ENCODE results near the gene ARFGEF3. TPM values are rescaled to one million over a fixed set of nuclear protein-coding genes. Genes with fewer than 3 reads are reported as not detected.

The ARFGEF3 gene
- total and polyA plus RNA-seq, 4 donors = 4.7 to 28.1 (median 14.0) TPM

DNA sequence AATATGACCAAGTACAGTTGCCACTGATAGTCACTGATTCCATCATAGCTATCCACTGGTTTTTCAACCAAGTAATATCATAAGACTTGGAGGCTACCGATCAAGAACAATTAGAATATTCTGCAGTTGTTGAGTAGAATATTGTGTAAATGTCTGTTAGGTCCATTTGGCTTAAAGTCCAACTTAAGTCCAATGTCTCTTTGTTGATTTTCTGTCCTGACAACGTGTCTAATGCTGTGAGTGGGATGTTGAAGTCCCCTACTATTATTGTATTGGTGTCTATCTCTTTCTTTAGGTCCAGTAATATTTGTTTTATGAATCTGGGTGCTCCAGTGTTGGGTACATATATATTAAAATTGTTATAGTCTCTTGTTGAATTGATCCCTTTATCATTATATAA is 13.9 kb downstream of the ARFGEF3 start:
- H3K9ac ChIP-seq (ENCODE audit: insufficient read depth in 1 of 2, low read length in 2 of 2) = no peak overlapping the region
- no peaks in the 10 kb centered on the region for H3K4me1 ChIP-seq (ENCODE audit: control insufficient read depth in 5 of 5, insufficient read depth in 5 of 5, low read length in 5 of 5)
- no peak overlapping the region for H3K27ac ChIP-seq (ENCODE audit: low read depth in 1 of 2, low read length in 1 of 2)
- TF ChIP-seq, protein P1, sequence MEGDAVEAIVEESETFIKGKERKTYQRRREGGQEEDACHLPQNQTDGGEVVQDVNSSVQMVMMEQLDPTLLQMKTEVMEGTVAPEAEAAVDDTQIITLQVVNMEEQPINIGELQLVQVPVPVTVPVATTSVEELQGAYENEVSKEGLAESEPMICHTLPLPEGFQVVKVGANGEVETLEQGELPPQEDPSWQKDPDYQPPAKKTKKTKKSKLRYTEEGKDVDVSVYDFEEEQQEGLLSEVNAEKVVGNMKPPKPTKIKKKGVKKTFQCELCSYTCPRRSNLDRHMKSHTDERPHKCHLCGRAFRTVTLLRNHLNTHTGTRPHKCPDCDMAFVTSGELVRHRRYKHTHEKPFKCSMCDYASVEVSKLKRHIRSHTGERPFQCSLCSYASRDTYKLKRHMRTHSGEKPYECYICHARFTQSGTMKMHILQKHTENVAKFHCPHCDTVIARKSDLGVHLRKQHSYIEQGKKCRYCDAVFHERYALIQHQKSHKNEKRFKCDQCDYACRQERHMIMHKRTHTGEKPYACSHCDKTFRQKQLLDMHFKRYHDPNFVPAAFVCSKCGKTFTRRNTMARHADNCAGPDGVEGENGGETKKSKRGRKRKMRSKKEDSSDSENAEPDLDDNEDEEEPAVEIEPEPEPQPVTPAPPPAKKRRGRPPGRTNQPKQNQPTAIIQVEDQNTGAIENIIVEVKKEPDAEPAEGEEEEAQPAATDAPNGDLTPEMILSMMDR (IDR thresholded peaks at IDR 0.05; ENCODE audit: control extremely low read depth, extremely low read depth) = no peak
- H3K4me3 ChIP-seq = no peak overlapping the region
- H3K27me3 ChIP-seq (ENCODE audit: control insufficient read depth in 3 of 3, insufficient read depth in 3 of 3, low read length in 2 of 3) = peaks cover 0 to 2% (median 0%) of the 10 kb centered on the region in 3 donors
- DNase-seq (no peak), ATAC-seq (ENCODE audit: insufficient read depth, low FRiP score) (no peak)
- H3K9me3 ChIP-seq (ENCODE audit: control insufficient read depth in 4 of 4, insufficient read depth in 3 of 4, low read length in 3 of 4) = peaks cover 0 to 13% (median 5%) of the 10 kb centered on the region in 4 donors
- 95% methylated on average over 2 of the region's 2 CpGs for WGBS, 2 donors
- H3K36me3 ChIP-seq (ENCODE audit: control insufficient read depth in 4 of 4, insufficient read depth in 4 of 4, low read length in 4 of 4) = peaks cover 0 to 6% (median 0%) of the 10 kb centered on the region in 4 donors

DNA sequence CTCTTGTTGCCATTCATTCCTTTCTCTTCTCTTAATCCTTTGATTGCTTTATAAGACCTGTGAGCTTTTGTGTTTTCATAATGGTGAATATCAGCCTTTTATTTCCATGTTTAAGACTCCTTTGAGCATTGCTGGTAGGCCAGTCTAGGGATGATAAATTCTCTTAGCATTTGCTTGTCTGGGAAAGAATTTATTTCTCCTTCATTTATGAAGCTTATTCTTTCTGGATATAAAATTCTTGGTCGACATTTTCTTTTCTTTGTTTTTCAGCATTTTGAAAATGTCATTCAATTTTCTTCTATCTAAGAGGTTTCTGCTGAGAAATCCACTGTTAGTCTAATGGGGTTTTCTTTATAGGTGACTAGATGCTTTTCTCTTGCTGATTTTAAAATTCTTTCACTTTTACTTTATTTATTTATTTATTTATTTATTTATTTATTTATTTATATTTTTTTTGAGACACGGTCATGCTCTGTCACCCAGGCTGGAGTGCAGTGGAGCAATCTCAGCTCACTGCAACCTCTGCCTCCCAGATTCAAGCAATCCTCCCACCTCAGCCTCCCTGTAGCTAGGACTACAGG is 15.0 kb downstream of the ARFGEF3 start:
- H3K4me3 ChIP-seq = no peak overlapping the region
- DNase-seq (no peak), ATAC-seq (ENCODE audit: insufficient read depth, low FRiP score) (no peak)
- peaks cover 0 to 13% (median 5%) of the 10 kb centered on the region in 4 donors for H3K9me3 ChIP-seq (ENCODE audit: control insufficient read depth in 4 of 4, insufficient read depth in 3 of 4, low read length in 3 of 4)
- peaks cover 0 to 2% (median 0%) of the 10 kb centered on the region in 3 donors for H3K27me3 ChIP-seq (ENCODE audit: control insufficient read depth in 3 of 3, insufficient read depth in 3 of 3, low read length in 2 of 3)
- no peak overlapping the region for H3K27ac ChIP-seq (ENCODE audit: low read depth in 1 of 2, low read length in 1 of 2)
- H3K9ac ChIP-seq (ENCODE audit: insufficient read depth in 1 of 2, low read length in 2 of 2) = no peak overlapping the region
- 91 to 93% methylated on average over 2 of the region's 2 CpGs for WGBS, 2 donors
- H3K4me1 ChIP-seq (ENCODE audit: control insufficient read depth in 5 of 5, insufficient read depth in 5 of 5, low read length in 5 of 5) = no peaks in the 10 kb centered on the region
- no peaks in the 10 kb centered on the region for H3K36me3 ChIP-seq (ENCODE audit: control insufficient read depth in 4 of 4, insufficient read depth in 4 of 4, low read length in 4 of 4)
- TF ChIP-seq, protein P1 (IDR thresholded peaks at IDR 0.05; ENCODE audit: control extremely low read depth, extremely low read depth) = no peak

DNA sequence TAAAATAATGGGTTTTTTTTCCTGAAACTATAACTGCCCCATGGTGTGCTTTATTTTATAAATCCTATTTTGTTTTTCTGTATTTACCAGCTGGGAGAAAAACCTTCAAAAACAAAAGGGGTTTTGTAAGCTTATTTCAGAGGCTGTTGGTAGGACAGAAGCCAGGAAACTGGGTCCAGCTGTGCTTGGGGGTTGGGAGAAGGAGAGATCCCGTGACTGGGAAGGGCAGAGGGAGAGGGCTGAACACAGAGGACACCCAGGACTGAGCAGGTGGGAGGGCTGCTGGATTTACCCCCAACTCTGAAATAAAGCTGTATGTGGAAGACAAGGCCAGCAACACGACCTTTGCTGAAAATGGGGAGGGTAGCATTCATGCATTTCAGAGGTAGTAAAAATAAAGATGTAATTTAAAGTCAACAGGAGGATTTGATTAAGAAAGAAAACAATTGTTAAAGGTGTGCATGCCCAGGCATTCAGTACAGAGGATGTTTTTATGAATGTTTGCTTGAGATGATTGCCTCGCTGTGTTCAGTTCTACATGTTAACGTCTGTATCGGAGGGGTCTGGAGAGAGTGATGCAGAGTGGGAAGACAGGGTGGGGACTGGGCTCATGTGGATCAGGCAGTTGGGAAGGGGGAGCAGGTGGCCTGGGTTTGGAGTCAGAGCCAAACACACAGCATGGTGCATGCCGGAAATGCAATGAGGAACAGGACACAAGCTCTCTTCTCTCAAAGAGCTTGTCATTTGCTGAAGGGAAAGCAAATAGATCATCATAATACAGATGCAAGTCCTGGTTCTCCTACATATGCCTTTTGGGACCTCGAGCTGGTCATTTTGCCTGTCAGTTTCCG is 21.4 kb downstream of the ARFGEF3 start:
- 81 to 82% methylated on average over 8 of the region's 8 CpGs for WGBS, 2 donors
- Histone ChIP-seq H3K27me3 (ENCODE audit: control insufficient read depth in 3 of 3, insufficient read depth in 3 of 3, low read length in 2 of 3) (no peaks in the 10 kb centered on the region), H3K27ac (ENCODE audit: low read depth in 1 of 2, low read length in 1 of 2) (no peak overlapping the region), H3K4me3 (no peak overlapping the region), H3K4me1 (ENCODE audit: control insufficient read depth in 5 of 5, insufficient read depth in 5 of 5, low read length in 5 of 5) (peaks cover 0 to 8% (median 0%) of the 10 kb centered on the region in 5 donors), H3K36me3 (ENCODE audit: control insufficient read depth in 4 of 4, insufficient read depth in 4 of 4, low read length in 4 of 4) (no peaks in the 10 kb centered on the region), H3K9me3 (ENCODE audit: control insufficient read depth in 4 of 4, insufficient read depth in 3 of 4, low read length in 3 of 4) (peaks cover 0 to 6% (median 2%) of the 10 kb centered on the region in 4 donors), H3K9ac (ENCODE audit: insufficient read depth in 1 of 2, low read length in 2 of 2) (no peak overlapping the region)
- ATAC-seq (ENCODE audit: insufficient read depth, low FRiP score) (no peak), DNase-seq (peak in 1 of 3 donors; percentile 24)
- TF ChIP-seq, protein P1 (IDR thresholded peaks at IDR 0.05; ENCODE audit: control extremely low read depth, extremely low read depth) = no peak

All from lung (tissue), 12 donors.